ENCODE measurements around the gene CHCHD6. TPM values are rescaled to one million over a fixed set of nuclear protein-coding genes. Genes with fewer than 3 reads are reported as not detected.

The CHCHD6 gene
- total RNA-seq, 1 experiment from 2014 or later = 36.3 TPM

- Histone ChIP-seq H3K9me3 (ENCODE audit: control insufficient read depth in 1 of 2, insufficient read depth in 1 of 2, low read depth in 1 of 2, low read length in 2 of 2) (peaks cover 7 to 11% of the 10 kb centered on the region in 2 experiments; a peak in 3 of 4 replicates), H2AFZ (ENCODE audit: low read depth, low read length, poor library complexity, severe bottlenecking) (no peak overlapping the region), H3K4me1 (ENCODE audit: control insufficient read depth in 1 of 2, insufficient read depth in 2 of 2, low read length in 2 of 2) (peaks cover 2 to 13% of the 10 kb centered on the region in 2 experiments; a peak in 3 of 4 replicates), H3K9ac (ENCODE audit: low read length) (no peak overlapping the region), H3K79me2 (ENCODE audit: insufficient read depth, low read length) (no peaks in the 10 kb centered on the region), H3K4me3 (replicated peaks in 1 of 2; ENCODE audit: low read depth in 1 of 2, low read length in 2 of 2) (no peak overlapping the region), H4K20me1 (ENCODE audit: insufficient read depth) (no peaks in the 10 kb centered on the region), H3K27me3 (ENCODE audit: insufficient read depth, low read length) (no peaks in the 10 kb centered on the region), H3K27ac (ENCODE audit: low read depth, low read length) (no peak overlapping the region), H3K9me2 (ENCODE audit: insufficient read depth) (no peaks in the 10 kb centered on the region), H3K4me2 (ENCODE audit: low read length) (no peak overlapping the region), H3K36me3 (ENCODE audit: control insufficient read depth in 1 of 2, insufficient read depth in 2 of 2, low read length in 2 of 2) (no peaks in the 10 kb centered on the region)
- BruUV-seq (replicated peaks) = no TSS peak
- CTCF ChIA-PET = no interaction called here
- ATAC-seq (no peak), DNase-seq (ENCODE audit: low read depth, low spot score) (no peak)
- intact Hi-C loops (cut with micrococcal nuclease) = no loop called here
- POLR2A ChIA-PET = no interaction called here
- TF ChIP-seq REST (IDR thresholded peaks at IDR 0.05; ENCODE audit: low read depth) (no peak), SIN3A (IDR thresholded peaks at IDR 0.05; ENCODE audit: low read depth) (no peak), EGR1 (IDR thresholded peaks at IDR 0.05; ENCODE audit: low read depth) (no peak), TCF7L2 (IDR thresholded peaks at IDR 0.05; ENCODE audit: borderline replicate concordance, extremely low read depth, insufficient read depth, insufficient read length) (no peak), POLR2AphosphoS5 (IDR thresholded peaks at IDR 0.05; ENCODE audit: low read depth, low read length) (no peak), POLR2A (IDR thresholded peaks at IDR 0.05; ENCODE audit: borderline replicate concordance, extremely low read depth, insufficient read depth, insufficient read length) (no peak), CBX3 (IDR thresholded peaks at IDR 0.05; ENCODE audit: low read depth) (no peak), MAX (IDR thresholded peaks at IDR 0.05) (no peak), EZH2phosphoT487 (IDR thresholded peaks at IDR 0.05; ENCODE audit: borderline replicate concordance) (no peak), ATF3 (IDR thresholded peaks at IDR 0.05) (no peak), CEBPB (IDR thresholded peaks at IDR 0.05; ENCODE audit: low read depth) (no peak), ELF1 (IDR thresholded peaks at IDR 0.05; ENCODE audit: borderline replicate concordance, low read depth) (no peak), YY1 (IDR thresholded peaks at IDR 0.05; ENCODE audit: extremely low read depth, insufficient replicate concordance, low read depth, low read length) (no peak), JUND (IDR thresholded peaks at IDR 0.05) (no peak), RAD21 (IDR thresholded peaks at IDR 0.05; ENCODE audit: low read depth) (no peak), EZH2 (IDR thresholded peaks at IDR 0.05) (no peak), SP1 (IDR thresholded peaks at IDR 0.05; ENCODE audit: low read depth) (no peak)
- TF ChIP-seq, protein P1, sequence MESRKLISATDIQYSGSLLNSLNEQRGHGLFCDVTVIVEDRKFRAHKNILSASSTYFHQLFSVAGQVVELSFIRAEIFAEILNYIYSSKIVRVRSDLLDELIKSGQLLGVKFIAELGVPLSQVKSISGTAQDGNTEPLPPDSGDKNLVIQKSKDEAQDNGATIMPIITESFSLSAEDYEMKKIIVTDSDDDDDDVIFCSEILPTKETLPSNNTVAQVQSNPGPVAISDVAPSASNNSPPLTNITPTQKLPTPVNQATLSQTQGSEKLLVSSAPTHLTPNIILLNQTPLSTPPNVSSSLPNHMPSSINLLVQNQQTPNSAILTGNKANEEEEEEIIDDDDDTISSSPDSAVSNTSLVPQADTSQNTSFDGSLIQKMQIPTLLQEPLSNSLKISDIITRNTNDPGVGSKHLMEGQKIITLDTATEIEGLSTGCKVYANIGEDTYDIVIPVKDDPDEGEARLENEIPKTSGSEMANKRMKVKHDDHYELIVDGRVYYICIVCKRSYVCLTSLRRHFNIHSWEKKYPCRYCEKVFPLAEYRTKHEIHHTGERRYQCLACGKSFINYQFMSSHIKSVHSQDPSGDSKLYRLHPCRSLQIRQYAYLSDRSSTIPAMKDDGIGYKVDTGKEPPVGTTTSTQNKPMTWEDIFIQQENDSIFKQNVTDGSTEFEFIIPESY (IDR thresholded peaks at IDR 0.05; ENCODE audit: extremely low read depth, insufficient replicate concordance, low read length) = no peak
- TF ChIP-seq, protein P2, sequence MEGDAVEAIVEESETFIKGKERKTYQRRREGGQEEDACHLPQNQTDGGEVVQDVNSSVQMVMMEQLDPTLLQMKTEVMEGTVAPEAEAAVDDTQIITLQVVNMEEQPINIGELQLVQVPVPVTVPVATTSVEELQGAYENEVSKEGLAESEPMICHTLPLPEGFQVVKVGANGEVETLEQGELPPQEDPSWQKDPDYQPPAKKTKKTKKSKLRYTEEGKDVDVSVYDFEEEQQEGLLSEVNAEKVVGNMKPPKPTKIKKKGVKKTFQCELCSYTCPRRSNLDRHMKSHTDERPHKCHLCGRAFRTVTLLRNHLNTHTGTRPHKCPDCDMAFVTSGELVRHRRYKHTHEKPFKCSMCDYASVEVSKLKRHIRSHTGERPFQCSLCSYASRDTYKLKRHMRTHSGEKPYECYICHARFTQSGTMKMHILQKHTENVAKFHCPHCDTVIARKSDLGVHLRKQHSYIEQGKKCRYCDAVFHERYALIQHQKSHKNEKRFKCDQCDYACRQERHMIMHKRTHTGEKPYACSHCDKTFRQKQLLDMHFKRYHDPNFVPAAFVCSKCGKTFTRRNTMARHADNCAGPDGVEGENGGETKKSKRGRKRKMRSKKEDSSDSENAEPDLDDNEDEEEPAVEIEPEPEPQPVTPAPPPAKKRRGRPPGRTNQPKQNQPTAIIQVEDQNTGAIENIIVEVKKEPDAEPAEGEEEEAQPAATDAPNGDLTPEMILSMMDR (IDR thresholded peaks at IDR 0.05 in 2 of 3, conservative IDR thresholded peaks at IDR 0.05 in 1 of 3; ENCODE audit: borderline replicate concordance in 1 of 3, insufficient read depth in 1 of 3, low read depth in 2 of 3, low read length in 2 of 3) = no peak
- RAD21 ChIA-PET (ENCODE audit: low non-redundant PET in 1 of 2, low total read pairs in 2 of 2, uncharacterized antibody in 2 of 2, unreplicated experiment in 2 of 2) = no interaction called here
Observed at GRCh38 chr3:126977821-126978220, 273.8 kb downstream of the CHCHD6 start.

All from HCT116 (cell line).